Liver (tissue), 9 donors: ENCODE results near the gene GNAI3. TPM values are rescaled to one million over a fixed set of nuclear protein-coding genes. Genes with fewer than 3 reads are reported as not detected.

Experiments
- DNase-seq: peaks from one replicate; pipeline ENCODE4 v3.0.0-alpha.2; 2017; ENCODE audit warnings: low spot score
- H3K27ac ChIP-seq, 2 donors: one replicate each; pipeline ENCODE4 v1.7.0; 2013; ENCODE audit warnings: inconsistent platforms in 2 of 2, low read length in 2 of 2, control low read depth in 1 of 2, low read depth in 1 of 2, mild to moderate bottlenecking in 1 of 2
- H3K27me3 ChIP-seq, 4 donors: one replicate each; pipeline versions ENCODE4 v1.6.1 to v1.7.0; 2013; ENCODE audit warnings: low read length in 3 of 4, inconsistent platforms in 1 of 4, mild to moderate bottlenecking in 1 of 4, moderate library complexity in 1 of 4; ENCODE audit not compliant: control insufficient read depth in 4 of 4, insufficient read depth in 4 of 4
- H3K36me3 ChIP-seq, 4 donors: one replicate each; pipeline versions ENCODE4 v1.6.1 to v1.7.0; 2013; ENCODE audit warnings: low read length in 3 of 4, mild to moderate bottlenecking in 3 of 4, low read depth in 1 of 4, moderate library complexity in 1 of 4; ENCODE audit not compliant: control insufficient read depth in 4 of 4, insufficient read depth in 3 of 4
- H3K4me1 ChIP-seq, 4 donors: one replicate each; pipeline versions ENCODE4 v1.6.1 to v1.7.0; 2013; ENCODE audit warnings: low read length in 3 of 4, mild to moderate bottlenecking in 3 of 4, moderate library complexity in 1 of 4; ENCODE audit not compliant: control insufficient read depth in 4 of 4, insufficient read depth in 4 of 4
- H3K4me3 ChIP-seq, 3 donors: one replicate each; pipeline versions ENCODE4 v1.6.1 to v1.7.0; 2013; ENCODE audit warnings: low read length in 3 of 3, control low read depth in 1 of 3, low read depth in 1 of 3, mild to moderate bottlenecking in 1 of 3
- H3K9ac ChIP-seq, 2 donors: one replicate each; pipeline ENCODE4 v1.7.0; 2013; ENCODE audit warnings: low read length in 2 of 2, mild to moderate bottlenecking in 2 of 2, moderate library complexity in 2 of 2, control low read depth in 1 of 2, low read depth in 1 of 2
- H3K9me3 ChIP-seq, 4 donors: one replicate each; pipeline versions ENCODE4 v1.6.1 to v1.7.0; 2013; ENCODE audit warnings: low read length in 3 of 4; ENCODE audit not compliant: control insufficient read depth in 4 of 4
- EGR1 ChIP-seq, 2 donors: IDR thresholded peaks; 2 replicates each; pipeline ENCODE4 v1.6.1; 2016 to 2018; ENCODE audit warnings: antibody characterized with exemption in 2 of 2, low read depth in 2 of 2
- FOXA1 ChIP-seq: IDR thresholded peaks from 2 replicates; pipeline ENCODE4 v1.6.1; 2016; ENCODE audit warnings: antibody characterized with exemption
- FOXA2 ChIP-seq: IDR thresholded peaks from 2 replicates; pipeline ENCODE4 v1.6.1; 2016; ENCODE audit warnings: antibody characterized with exemption
- HNF4A ChIP-seq, 2 donors: conservative IDR thresholded peaks; 2 replicates each; pipeline ENCODE4 v1.6.1; 2016; ENCODE audit warnings: antibody characterized with exemption in 2 of 2, mild to moderate bottlenecking in 2 of 2
- HNF4G ChIP-seq: IDR thresholded peaks from 2 replicates; pipeline ENCODE4 v1.6.1; 2016; ENCODE audit warnings: antibody characterized with exemption
- JUND ChIP-seq, 2 donors: IDR thresholded peaks; 2 replicates each; pipeline ENCODE4 v1.6.1; 2016; ENCODE audit warnings: antibody characterized with exemption in 2 of 2
- NR2F2 ChIP-seq: IDR thresholded peaks from 2 replicates; pipeline ENCODE4 v1.6.1; 2016; ENCODE audit warnings: antibody characterized with exemption
- RAD21 ChIP-seq, 2 donors: IDR thresholded peaks; 2 replicates each; pipeline ENCODE4 v1.6.1; 2016; ENCODE audit warnings: antibody characterized with exemption in 2 of 2, mild to moderate bottlenecking in 2 of 2
- RXRA ChIP-seq, 2 donors: IDR thresholded peaks; 2 replicates each; pipeline ENCODE4 v1.6.1; 2017 to 2018; ENCODE audit warnings: antibody characterized with exemption in 2 of 2, mild to moderate bottlenecking in 1 of 2
- TAF1 ChIP-seq: conservative IDR thresholded peaks from 2 replicates; pipeline ENCODE4 v1.6.1; 2016; ENCODE audit warnings: antibody characterized with exemption, mild to moderate bottlenecking
- YY1 ChIP-seq: IDR thresholded peaks from 2 replicates; pipeline ENCODE4 v1.6.1; 2016; ENCODE audit warnings: antibody characterized with exemption, mild to moderate bottlenecking
- WGBS: extraction: QIAGEN DNeasy Blood & Tissue Kit; methylation state at CpG from one replicate; pipeline ENCODE4 v1.1.7; 2013; 5-methylcytosine and 5-hydroxymethylcytosine counted together
- polyA plus RNA-seq, 2 donors: library from polyadenylated mRNA; stranded (reverse) in 1 of 2; unstranded in 1 of 2; fragments of 200-250 nt in 1 of 2; fragments of >200 nt in 1 of 2; fragmentation: Nextera tagmentation in 1 of 2; extraction: Ambion mirVana in 1 of 2; gene quantifications; one replicate each; pipeline versions ENCODE4 v1.2.1 to v1.2.3, GENCODE V29; 2013 to 2015
- total RNA-seq, 2 donors: library from RNA; depleted of rRNA; stranded (reverse); fragments of >200 nt; gene quantifications; one replicate each; pipeline ENCODE4 v1.2.3, GENCODE V29; 2014
- TF ChIP-seq, protein P1 (sequence below): IDR thresholded peaks from 2 replicates; pipeline ENCODE4 v1.6.1; 2016; ENCODE audit warnings: antibody characterized with exemption
- TF ChIP-seq, protein P2 (sequence below): IDR thresholded peaks from 2 replicates; pipeline ENCODE4 v1.6.1; 2016; ENCODE audit warnings: antibody characterized with exemption, mild to moderate bottlenecking
- TF ChIP-seq, protein P3 (sequence below): fragments of 150-350 bp; IDR thresholded peaks from 2 replicates; pipeline ENCODE4 v1.5.1; 2017; ENCODE audit warnings: improper control_type of control experiment, low read depth, low read length; ENCODE audit not compliant: missing input control
- TF ChIP-seq, protein P4 (sequence below): IDR thresholded peaks from 2 replicates; pipeline ENCODE4 v1.6.1; 2016; ENCODE audit warnings: antibody characterized with exemption
- TF ChIP-seq, protein P5 (sequence below): IDR thresholded peaks from 2 replicates; pipeline ENCODE4 v1.6.1; 2016; ENCODE audit warnings: antibody characterized with exemption
- donor health status: healthy.
- donor health status: healthy.
- donor health status: healthy.
- donor health status: healthy.
- donor health status: healthy.

Gene GNAI3
- total and polyA plus RNA-seq, 4 donors: 1.9 to 6.5 (median 4.3) TPM

DNA sequence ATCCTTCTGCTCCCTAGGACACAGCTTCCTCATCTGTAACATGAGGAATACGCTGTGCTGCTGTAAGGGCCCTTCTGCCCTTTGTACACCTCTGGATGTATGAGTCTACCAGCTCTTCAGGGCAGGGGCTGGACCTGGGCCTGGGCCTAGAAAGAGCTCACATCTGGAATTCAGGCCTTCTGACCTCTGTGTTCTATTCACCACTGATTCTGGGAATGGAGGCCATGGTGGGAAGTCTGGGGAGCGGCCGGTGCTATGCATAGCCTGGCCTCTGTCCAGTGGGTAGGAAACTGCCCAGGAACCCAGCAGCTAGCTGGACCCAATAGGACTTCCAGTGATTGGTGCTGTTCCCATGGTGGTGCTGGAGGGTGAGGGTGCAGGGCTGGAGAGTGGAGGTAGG lies 19.7 kb upstream of the GNAI3 start:
- TF ChIP-seq TAF1 (no peak), JUND (IDR thresholded peaks at IDR 0.05) (no peak), HNF4G (no peak), RXRA (IDR thresholded peaks at IDR 0.05) (no peak), EGR1 (IDR thresholded peaks at IDR 0.05; ENCODE audit: low read depth in 2 of 2) (no peak), FOXA1 (no peak), NR2F2 (no peak), HNF4A (conservative IDR thresholded peaks at IDR 0.05) (no peak), YY1 (no peak), FOXA2 (no peak)
- TF ChIP-seq, protein P1, sequence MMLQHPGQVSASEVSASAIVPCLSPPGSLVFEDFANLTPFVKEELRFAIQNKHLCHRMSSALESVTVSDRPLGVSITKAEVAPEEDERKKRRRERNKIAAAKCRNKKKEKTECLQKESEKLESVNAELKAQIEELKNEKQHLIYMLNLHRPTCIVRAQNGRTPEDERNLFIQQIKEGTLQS: no peak
- TF ChIP-seq, protein P2, sequence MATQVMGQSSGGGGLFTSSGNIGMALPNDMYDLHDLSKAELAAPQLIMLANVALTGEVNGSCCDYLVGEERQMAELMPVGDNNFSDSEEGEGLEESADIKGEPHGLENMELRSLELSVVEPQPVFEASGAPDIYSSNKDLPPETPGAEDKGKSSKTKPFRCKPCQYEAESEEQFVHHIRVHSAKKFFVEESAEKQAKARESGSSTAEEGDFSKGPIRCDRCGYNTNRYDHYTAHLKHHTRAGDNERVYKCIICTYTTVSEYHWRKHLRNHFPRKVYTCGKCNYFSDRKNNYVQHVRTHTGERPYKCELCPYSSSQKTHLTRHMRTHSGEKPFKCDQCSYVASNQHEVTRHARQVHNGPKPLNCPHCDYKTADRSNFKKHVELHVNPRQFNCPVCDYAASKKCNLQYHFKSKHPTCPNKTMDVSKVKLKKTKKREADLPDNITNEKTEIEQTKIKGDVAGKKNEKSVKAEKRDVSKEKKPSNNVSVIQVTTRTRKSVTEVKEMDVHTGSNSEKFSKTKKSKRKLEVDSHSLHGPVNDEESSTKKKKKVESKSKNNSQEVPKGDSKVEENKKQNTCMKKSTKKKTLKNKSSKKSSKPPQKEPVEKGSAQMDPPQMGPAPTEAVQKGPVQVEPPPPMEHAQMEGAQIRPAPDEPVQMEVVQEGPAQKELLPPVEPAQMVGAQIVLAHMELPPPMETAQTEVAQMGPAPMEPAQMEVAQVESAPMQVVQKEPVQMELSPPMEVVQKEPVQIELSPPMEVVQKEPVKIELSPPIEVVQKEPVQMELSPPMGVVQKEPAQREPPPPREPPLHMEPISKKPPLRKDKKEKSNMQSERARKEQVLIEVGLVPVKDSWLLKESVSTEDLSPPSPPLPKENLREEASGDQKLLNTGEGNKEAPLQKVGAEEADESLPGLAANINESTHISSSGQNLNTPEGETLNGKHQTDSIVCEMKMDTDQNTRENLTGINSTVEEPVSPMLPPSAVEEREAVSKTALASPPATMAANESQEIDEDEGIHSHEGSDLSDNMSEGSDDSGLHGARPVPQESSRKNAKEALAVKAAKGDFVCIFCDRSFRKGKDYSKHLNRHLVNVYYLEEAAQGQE: no peak
- TF ChIP-seq, protein P3, sequence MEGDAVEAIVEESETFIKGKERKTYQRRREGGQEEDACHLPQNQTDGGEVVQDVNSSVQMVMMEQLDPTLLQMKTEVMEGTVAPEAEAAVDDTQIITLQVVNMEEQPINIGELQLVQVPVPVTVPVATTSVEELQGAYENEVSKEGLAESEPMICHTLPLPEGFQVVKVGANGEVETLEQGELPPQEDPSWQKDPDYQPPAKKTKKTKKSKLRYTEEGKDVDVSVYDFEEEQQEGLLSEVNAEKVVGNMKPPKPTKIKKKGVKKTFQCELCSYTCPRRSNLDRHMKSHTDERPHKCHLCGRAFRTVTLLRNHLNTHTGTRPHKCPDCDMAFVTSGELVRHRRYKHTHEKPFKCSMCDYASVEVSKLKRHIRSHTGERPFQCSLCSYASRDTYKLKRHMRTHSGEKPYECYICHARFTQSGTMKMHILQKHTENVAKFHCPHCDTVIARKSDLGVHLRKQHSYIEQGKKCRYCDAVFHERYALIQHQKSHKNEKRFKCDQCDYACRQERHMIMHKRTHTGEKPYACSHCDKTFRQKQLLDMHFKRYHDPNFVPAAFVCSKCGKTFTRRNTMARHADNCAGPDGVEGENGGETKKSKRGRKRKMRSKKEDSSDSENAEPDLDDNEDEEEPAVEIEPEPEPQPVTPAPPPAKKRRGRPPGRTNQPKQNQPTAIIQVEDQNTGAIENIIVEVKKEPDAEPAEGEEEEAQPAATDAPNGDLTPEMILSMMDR: no peak
- no peak overlapping the region for H3K4me3 ChIP-seq
- H3K36me3 ChIP-seq: no peaks in the 10 kb centered on the region
- no peak overlapping the region for H3K27ac ChIP-seq
- no peak for DNase-seq
- no peaks in the 10 kb centered on the region for H3K27me3 ChIP-seq
- no peaks in the 10 kb centered on the region for H3K9me3 ChIP-seq
- WGBS: 91% methylated on average over 3 of the region's 3 CpGs
- H3K4me1 ChIP-seq: peaks cover 0 to 4% (median 1%) of the 10 kb centered on the region in 4 donors
- no peak overlapping the region for H3K9ac ChIP-seq

DNA sequence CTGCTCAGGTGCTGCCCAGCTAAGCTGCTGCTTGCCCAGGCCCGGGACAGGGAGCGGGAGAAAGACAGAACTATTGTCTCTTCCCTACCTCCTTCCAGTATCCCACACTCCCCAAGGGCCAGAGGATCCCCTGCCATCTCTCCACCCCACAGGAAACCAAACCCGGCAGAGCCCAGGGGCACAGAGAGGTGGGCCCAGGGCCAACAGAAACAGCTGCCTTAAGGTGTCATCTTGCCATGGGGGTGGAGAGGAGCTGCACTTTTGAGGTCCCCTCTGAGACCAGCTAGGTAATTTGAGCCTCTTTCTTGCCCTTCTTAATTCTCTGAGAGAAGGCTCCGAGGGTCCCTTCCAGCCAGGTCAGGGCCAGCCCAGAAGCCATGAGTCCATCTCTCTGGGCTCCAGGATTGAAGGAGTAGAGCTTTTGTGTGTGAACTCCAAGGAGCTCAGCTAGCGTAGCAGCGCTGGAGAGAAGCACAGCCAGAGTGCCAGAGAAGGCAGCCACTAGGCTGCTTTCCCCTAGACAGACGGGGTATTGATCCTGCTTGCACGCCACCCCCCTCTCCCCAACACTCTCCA lies 18.4 kb upstream of the GNAI3 start:
- Histone ChIP-seq H3K9ac (no peak overlapping the region), H3K27me3 (no peaks in the 10 kb centered on the region), H3K4me3 (no peak overlapping the region), H3K36me3 (no peaks in the 10 kb centered on the region), H3K27ac (no peak overlapping the region), H3K9me3 (no peaks in the 10 kb centered on the region), H3K4me1 (peaks cover 0 to 4% (median 1%) of the 10 kb centered on the region in 4 donors)
- TF ChIP-seq RXRA (IDR thresholded peaks at IDR 0.05) (no peak), YY1 (no peak), FOXA2 (no peak), TAF1 (no peak), HNF4G (no peak), HNF4A (conservative IDR thresholded peaks at IDR 0.05) (no peak), RAD21 (IDR thresholded peaks at IDR 0.05) (no peak), EGR1 (IDR thresholded peaks at IDR 0.05; ENCODE audit: low read depth in 2 of 2) (no peak)
- TF ChIP-seq, protein P1: no peak
- TF ChIP-seq, protein P4, sequence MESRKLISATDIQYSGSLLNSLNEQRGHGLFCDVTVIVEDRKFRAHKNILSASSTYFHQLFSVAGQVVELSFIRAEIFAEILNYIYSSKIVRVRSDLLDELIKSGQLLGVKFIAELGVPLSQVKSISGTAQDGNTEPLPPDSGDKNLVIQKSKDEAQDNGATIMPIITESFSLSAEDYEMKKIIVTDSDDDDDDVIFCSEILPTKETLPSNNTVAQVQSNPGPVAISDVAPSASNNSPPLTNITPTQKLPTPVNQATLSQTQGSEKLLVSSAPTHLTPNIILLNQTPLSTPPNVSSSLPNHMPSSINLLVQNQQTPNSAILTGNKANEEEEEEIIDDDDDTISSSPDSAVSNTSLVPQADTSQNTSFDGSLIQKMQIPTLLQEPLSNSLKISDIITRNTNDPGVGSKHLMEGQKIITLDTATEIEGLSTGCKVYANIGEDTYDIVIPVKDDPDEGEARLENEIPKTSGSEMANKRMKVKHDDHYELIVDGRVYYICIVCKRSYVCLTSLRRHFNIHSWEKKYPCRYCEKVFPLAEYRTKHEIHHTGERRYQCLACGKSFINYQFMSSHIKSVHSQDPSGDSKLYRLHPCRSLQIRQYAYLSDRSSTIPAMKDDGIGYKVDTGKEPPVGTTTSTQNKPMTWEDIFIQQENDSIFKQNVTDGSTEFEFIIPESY: no peak
- TF ChIP-seq, protein P3: no peak
- TF ChIP-seq, protein P5, sequence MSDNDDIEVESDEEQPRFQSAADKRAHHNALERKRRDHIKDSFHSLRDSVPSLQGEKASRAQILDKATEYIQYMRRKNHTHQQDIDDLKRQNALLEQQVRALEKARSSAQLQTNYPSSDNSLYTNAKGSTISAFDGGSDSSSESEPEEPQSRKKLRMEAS: no peak
- no peak for DNase-seq
- 82% methylated on average over 8 of the region's 8 CpGs for WGBS
